Measurements from ENCODE around the gene DBP. TPM values are rescaled to one million over a fixed set of nuclear protein-coding genes. Genes with fewer than 3 reads are reported as not detected.

The DBP gene
- total and polyA plus RNA-seq, 7 donors, result 6.2 to 14.1 (median 10.5) TPM

DNA sequence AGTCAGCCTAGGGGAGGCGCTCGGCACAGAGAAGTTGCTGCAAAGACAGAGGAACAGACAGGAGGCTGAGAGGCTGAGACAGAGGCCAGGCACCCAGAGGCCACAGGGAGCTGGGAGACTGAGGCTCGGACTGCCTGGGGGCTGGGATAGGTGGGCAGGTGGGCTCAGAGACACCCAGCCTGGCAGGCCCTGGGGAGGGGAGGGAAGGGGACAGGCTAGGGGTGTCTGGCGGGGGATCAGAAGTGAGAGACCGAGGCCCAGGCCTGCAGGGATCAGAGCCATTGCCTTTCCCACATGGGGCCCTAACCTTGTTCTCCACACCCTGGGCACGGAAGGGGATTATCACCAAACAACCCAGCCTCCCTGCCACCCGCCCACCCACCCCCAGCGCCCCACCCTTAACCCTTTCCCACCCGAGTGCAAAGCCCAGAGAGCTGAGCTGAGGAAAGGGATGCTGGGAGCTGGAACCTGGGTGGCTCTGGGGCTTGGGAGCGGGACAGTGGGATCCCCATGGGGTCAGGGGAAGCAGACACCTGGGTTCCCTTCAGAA, 34.3 kb upstream of the DBP start:
- DNase-seq, result no peak
- Histone ChIP-seq H3K27me3 (no peaks in the 10 kb centered on the region), H3K9me3 (no peaks in the 10 kb centered on the region), H3K4me3 (no peak overlapping the region), H3K27ac (no peak overlapping the region), H3K36me3 (no peaks in the 10 kb centered on the region), H3K4me1 (peaks cover 0 to 12% (median 9%) of the 10 kb centered on the region in 4 donors)
- 70 to 80% methylated on average over 10 of the region's 10 CpGs for WGBS, 2 donors
- intact Hi-C loops (cut with DNase I), result no loop called here
- TF ChIP-seq, protein P1, sequence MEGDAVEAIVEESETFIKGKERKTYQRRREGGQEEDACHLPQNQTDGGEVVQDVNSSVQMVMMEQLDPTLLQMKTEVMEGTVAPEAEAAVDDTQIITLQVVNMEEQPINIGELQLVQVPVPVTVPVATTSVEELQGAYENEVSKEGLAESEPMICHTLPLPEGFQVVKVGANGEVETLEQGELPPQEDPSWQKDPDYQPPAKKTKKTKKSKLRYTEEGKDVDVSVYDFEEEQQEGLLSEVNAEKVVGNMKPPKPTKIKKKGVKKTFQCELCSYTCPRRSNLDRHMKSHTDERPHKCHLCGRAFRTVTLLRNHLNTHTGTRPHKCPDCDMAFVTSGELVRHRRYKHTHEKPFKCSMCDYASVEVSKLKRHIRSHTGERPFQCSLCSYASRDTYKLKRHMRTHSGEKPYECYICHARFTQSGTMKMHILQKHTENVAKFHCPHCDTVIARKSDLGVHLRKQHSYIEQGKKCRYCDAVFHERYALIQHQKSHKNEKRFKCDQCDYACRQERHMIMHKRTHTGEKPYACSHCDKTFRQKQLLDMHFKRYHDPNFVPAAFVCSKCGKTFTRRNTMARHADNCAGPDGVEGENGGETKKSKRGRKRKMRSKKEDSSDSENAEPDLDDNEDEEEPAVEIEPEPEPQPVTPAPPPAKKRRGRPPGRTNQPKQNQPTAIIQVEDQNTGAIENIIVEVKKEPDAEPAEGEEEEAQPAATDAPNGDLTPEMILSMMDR (IDR thresholded peaks at IDR 0.05), result no peak
- TF ChIP-seq POLR2AphosphoS5 (IDR thresholded peaks at IDR 0.05) (no peak), EP300 (IDR thresholded peaks at IDR 0.05) (no peak), POLR2A (IDR thresholded peaks at IDR 0.05) (no peak)

DNA sequence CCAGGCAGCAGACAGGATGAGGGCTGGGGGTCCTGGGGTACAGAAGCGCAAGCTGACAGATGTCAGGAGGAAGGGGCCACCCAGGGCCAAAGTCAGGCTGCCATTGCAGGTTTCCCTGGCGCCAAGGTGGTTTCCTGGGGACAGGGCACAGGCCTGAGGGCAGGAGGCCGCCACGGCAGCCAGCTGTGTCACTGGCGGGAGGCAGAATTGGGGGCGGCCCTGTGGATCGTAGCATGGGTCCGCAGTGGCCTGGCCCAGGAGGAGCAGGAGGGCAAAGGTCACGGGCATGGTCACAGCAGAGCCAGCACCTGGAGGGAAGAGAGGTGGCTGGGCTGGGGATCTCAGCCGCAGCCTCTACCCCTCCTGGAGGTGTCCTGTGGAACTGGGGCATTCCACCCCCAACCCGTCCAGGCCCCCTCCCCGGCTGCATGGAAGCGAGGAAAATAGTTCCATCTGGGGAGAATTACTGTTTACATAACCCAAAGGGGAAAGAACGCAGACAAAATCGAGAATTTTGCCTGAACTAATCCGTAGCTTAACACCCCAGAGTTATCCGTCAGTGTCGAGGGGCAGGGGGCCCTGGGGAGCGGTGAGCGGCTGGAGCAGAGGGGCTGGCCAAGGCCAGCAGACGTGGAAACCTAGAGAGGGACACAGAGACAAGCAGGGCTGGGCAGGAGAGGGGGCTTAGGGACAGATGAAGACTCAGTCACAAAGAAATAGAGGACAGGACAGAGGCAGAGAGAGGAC, 33.7 kb upstream of the DBP start:
- H3K36me3 ChIP-seq, result no peaks in the 10 kb centered on the region
- H3K4me3 ChIP-seq, result no peak overlapping the region
- no peak overlapping the region for H3K27ac ChIP-seq
- peaks cover 0 to 11% (median 9%) of the 10 kb centered on the region in 4 donors for H3K4me1 ChIP-seq
- H3K9me3 ChIP-seq, result no peaks in the 10 kb centered on the region
- DNase-seq, result no peak
- intact Hi-C loops (cut with DNase I), result no loop called here
- TF ChIP-seq POLR2A (IDR thresholded peaks at IDR 0.05), result no peak
- no peak for TF ChIP-seq EP300 (IDR thresholded peaks at IDR 0.05)
- TF ChIP-seq POLR2AphosphoS5 (IDR thresholded peaks at IDR 0.05), result no peak
- TF ChIP-seq, protein P1 (IDR thresholded peaks at IDR 0.05), result no peak
- WGBS, 2 donors, result 79 to 85% methylated on average over 21 of the region's 21 CpGs
- no peaks in the 10 kb centered on the region for H3K27me3 ChIP-seq

DNA sequence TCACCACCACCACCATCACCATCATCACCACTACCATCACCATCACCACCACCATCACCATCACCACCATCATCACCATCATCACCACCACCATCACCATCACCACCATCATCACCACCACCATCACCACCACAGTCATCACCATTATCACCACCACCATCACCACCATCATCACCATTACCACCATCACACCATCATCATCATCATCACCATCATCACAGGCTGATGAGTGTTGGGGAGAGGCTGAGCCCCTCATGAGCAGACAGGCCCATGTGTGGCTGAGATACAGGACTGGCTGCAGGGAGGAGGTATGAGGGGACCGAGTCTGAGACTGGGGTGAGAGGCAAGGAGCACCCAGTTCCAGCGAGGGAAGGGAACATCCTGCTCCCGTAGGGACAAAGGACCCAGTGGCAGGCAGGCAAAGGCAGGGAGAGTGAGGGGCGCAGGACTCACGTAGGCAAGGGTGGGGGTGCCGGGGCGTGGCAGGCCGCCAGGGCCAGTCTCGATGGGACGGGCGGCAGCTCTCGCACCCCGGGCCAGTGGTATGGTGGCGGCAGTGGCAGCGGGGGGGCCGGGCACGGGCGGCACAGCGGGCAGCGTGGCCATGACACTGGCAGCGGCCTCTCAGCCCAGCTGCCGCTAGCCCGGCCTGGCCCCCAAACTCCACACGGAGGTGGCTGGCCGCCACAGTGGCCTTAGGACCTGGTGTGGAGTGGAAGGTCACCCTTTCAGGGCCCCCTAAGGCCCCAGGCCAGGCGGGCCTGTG, 32.9 kb upstream of the DBP start:
- 94 to 95% methylated on average over 26 of the region's 26 CpGs for WGBS, 2 donors
- Histone ChIP-seq H3K4me3 (no peak overlapping the region), H3K9me3 (no peaks in the 10 kb centered on the region), H3K4me1 (peaks cover 0 to 4% (median 2%) of the 10 kb centered on the region in 4 donors), H3K36me3 (no peaks in the 10 kb centered on the region), H3K27ac (no peak overlapping the region), H3K27me3 (no peaks in the 10 kb centered on the region)
- no peak for DNase-seq
- TF ChIP-seq POLR2AphosphoS5 (IDR thresholded peaks at IDR 0.05), result no peak
- no peak for TF ChIP-seq EP300 (IDR thresholded peaks at IDR 0.05)
- TF ChIP-seq POLR2A (IDR thresholded peaks at IDR 0.05), result no peak
- intact Hi-C loops (cut with DNase I), result no loop called here

DNA sequence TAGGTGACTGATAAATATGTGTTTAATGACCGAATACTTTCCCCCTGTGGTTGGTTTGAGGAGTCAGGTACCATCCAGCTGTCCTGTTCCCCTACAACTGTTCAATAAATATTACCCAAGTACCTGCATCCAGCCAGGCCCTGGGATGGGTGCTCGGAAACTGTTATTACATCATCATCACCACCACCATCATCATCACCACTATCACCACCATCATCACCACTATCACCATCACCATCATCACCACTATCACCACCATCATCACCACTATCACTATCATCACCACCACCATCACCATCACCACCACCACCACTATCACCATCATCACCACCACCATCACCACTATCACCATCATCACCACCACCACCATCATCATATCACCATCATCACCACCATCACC, 31.6 kb upstream of the DBP start:
- DNase-seq, result no peak
- intact Hi-C loops (cut with DNase I), result no loop called here
- H3K36me3 ChIP-seq, result no peaks in the 10 kb centered on the region
- H3K4me3 ChIP-seq, result no peak overlapping the region
- no peaks in the 10 kb centered on the region for H3K4me1 ChIP-seq
- WGBS, 2 donors, result 97 to 98% methylated on average over 2 of the region's 2 CpGs
- H3K27me3 ChIP-seq, result no peaks in the 10 kb centered on the region
- TF ChIP-seq POLR2A (IDR thresholded peaks at IDR 0.05), result no peak
- no peaks in the 10 kb centered on the region for H3K9me3 ChIP-seq
- no peak overlapping the region for H3K27ac ChIP-seq

DNA sequence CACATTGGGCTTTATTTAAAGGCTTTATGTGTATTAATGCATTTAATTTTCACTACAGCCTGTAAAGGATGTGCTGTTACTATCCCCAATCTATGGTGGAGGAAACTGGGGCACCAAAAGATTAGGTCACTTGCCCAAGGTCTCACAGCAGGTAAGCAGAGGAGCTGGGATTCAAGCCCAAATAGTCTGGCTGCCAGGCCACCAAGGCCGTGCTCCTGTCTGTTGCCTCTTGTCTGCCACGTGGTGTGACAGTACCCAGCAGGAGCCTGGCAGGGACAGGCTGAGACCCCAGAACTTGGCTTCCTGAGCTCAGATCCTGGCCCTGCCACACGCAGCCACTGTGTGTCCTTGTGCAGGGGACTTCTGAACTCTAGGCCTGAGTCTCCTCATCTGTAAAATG, 31.2 kb upstream of the DBP start:
- WGBS, 2 donors, result 84 to 91% methylated on average over 3 of the region's 3 CpGs
- H3K9me3 ChIP-seq, result no peaks in the 10 kb centered on the region
- no peak overlapping the region for H3K4me3 ChIP-seq
- TF ChIP-seq, protein P1 (IDR thresholded peaks at IDR 0.05), result no peak
- TF ChIP-seq EP300 (IDR thresholded peaks at IDR 0.05), result no peak
- TF ChIP-seq POLR2A (IDR thresholded peaks at IDR 0.05), result no peak
- TF ChIP-seq POLR2AphosphoS5 (IDR thresholded peaks at IDR 0.05), result no peak
- no peaks in the 10 kb centered on the region for H3K4me1 ChIP-seq
- no peaks in the 10 kb centered on the region for H3K36me3 ChIP-seq
- no peak overlapping the region for H3K27ac ChIP-seq
- intact Hi-C loops (cut with DNase I), result no loop called here
- H3K27me3 ChIP-seq, result no peaks in the 10 kb centered on the region
- no peak for DNase-seq

Data from sigmoid colon (tissue), 7 donors.